Measurements from ENCODE around the gene ZBTB40. TPM values are rescaled to one million over a fixed set of nuclear protein-coding genes. Genes with fewer than 3 reads are reported as not detected.

Gene ZBTB40
- total RNA-seq, 1 donor from 2014 or later, result 13.0 TPM

DNA sequence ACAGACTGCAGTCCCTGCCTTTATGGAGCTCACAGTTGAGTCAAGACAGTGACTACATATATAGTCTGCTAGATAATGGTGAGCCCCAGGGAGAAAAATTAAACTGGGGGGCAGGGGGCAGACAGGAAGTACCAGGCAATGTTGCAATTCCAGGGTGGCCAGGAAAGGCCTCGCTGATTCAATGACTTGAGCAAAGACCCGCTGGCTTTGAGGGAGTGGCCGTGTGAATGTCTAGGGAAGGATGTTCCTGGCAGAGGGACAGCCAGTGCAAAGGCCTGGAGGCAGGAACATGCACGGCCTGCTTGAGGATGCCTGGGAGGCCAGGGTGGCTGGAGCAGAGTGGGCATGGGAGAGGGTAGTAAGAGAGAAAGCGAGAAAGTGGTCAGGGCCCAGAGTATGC is 88.7 kb downstream of the ZBTB40 start:
- no peak overlapping the region for H3K27ac ChIP-seq
- no peaks in the 10 kb centered on the region for H3K4me1 ChIP-seq
- no peak for DNase-seq (ENCODE audit: low spot score in 2 of 2)
- TF ChIP-seq, protein P1, sequence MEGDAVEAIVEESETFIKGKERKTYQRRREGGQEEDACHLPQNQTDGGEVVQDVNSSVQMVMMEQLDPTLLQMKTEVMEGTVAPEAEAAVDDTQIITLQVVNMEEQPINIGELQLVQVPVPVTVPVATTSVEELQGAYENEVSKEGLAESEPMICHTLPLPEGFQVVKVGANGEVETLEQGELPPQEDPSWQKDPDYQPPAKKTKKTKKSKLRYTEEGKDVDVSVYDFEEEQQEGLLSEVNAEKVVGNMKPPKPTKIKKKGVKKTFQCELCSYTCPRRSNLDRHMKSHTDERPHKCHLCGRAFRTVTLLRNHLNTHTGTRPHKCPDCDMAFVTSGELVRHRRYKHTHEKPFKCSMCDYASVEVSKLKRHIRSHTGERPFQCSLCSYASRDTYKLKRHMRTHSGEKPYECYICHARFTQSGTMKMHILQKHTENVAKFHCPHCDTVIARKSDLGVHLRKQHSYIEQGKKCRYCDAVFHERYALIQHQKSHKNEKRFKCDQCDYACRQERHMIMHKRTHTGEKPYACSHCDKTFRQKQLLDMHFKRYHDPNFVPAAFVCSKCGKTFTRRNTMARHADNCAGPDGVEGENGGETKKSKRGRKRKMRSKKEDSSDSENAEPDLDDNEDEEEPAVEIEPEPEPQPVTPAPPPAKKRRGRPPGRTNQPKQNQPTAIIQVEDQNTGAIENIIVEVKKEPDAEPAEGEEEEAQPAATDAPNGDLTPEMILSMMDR (IDR thresholded peaks at IDR 0.05), result no peak
- no peaks in the 10 kb centered on the region for H3K27me3 ChIP-seq
- H3K4me3 ChIP-seq, result no peak overlapping the region
- no peaks in the 10 kb centered on the region for H3K36me3 ChIP-seq
- intact Hi-C loops (cut with DNase I), result no loop called here
- no peaks in the 10 kb centered on the region for H3K9me3 ChIP-seq

DNA sequence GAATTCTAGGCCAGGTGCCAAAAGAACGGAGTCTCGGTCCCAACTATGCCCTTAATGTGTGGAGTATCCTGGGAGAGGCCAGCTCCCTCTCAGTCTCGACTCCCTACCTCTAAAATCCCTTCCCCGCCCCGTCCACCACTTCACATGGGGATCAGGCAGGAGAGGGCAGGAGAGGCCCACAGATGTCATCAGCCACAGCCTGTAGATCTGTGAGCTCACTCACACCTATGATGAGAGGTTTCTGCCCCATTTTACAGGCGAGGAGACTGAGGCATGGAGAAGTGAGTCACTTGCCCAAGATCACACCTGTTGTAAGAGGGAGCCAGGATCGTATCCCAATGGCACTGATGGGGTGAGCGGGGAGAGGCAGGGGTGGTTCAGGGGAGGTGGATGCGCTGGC is 91.2 kb downstream of the ZBTB40 start:
- no peak overlapping the region for H3K27ac ChIP-seq
- no peaks in the 10 kb centered on the region for H3K27me3 ChIP-seq
- no peaks in the 10 kb centered on the region for H3K4me1 ChIP-seq
- intact Hi-C loops (cut with DNase I), result no loop called here
- TF ChIP-seq, protein P1 (IDR thresholded peaks at IDR 0.05), result no peak
- H3K36me3 ChIP-seq, result no peaks in the 10 kb centered on the region
- no peak for DNase-seq (ENCODE audit: low spot score in 2 of 2)
- H3K9me3 ChIP-seq, result no peaks in the 10 kb centered on the region
- H3K4me3 ChIP-seq, result no peak overlapping the region

DNA sequence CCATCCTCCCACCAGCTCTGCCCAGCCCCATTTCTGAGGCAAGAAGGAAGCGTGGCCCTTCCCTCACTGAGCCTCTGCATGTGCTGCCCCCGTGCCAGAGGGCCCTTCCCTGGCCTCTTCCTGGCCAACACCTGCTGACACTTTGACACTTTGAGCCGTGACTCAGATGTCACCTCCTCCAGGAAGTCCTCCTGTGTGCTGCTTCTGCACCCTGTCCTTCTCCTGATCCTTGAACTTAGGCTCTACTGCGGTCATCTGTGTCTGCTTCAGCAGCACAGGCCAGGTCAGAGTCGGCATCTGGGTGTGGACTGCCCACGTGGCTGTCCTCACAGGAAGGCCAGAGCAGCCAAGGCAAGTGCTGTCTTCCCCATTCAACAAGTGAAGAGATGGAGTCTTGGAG is 92.0 kb downstream of the ZBTB40 start:
- H3K27ac ChIP-seq, result no peak overlapping the region
- H3K4me1 ChIP-seq, result no peaks in the 10 kb centered on the region
- H3K36me3 ChIP-seq, result no peaks in the 10 kb centered on the region
- no peak overlapping the region for H3K4me3 ChIP-seq
- H3K27me3 ChIP-seq, result no peaks in the 10 kb centered on the region
- no peak for DNase-seq (ENCODE audit: low spot score in 2 of 2)
- TF ChIP-seq, protein P1 (IDR thresholded peaks at IDR 0.05), result no peak
- no peaks in the 10 kb centered on the region for H3K9me3 ChIP-seq
- intact Hi-C loops (cut with DNase I), result no loop called here

DNA sequence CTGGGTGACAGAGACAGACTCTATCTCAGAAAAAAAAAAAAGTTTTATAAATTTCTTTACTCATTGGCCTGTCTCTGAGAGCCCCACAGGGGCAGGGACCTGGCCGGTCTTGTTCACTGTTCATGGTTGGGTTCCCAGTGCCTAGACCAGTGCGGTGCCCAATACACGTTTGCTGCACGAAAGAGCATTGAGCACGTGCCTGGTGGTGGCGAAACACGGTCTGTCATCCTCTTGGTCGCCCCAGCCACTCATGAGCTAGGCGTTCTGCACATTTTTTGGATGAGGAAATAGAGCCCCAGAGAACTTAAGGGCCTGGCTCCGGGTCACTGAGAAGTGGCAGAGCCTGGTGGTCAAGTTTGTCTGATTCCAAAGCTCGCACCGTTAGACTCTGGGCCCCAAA is 93.0 kb downstream of the ZBTB40 start:
- H3K36me3 ChIP-seq, result no peaks in the 10 kb centered on the region
- no peaks in the 10 kb centered on the region for H3K4me1 ChIP-seq
- H3K9me3 ChIP-seq, result no peaks in the 10 kb centered on the region
- TF ChIP-seq, protein P1 (IDR thresholded peaks at IDR 0.05), result no peak
- DNase-seq (ENCODE audit: low spot score in 2 of 2), result no peak
- no peaks in the 10 kb centered on the region for H3K27me3 ChIP-seq
- no peak overlapping the region for H3K4me3 ChIP-seq
- intact Hi-C loops (cut with DNase I), result no loop called here
- H3K27ac ChIP-seq, result no peak overlapping the region

DNA sequence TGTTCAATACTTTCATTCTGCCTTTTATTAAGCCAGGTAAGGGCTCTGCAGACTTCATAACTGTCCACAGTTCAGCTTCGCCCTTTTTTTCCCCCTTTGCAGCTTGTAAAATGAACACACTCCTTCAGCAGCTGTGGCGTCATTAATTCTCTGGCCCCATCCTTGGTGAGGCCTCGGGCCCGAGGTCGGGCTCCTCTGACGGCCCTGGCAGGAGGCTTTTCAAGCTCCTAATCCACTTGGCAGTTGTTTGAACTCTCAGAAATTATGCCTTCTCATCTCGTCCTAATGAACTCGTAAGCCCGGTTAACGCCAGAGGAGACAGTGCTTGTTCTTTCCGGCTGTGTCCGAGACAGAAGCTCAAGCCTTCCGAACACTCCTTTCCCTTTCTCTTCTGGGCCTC is 93.5 kb downstream of the ZBTB40 start:
- no peak overlapping the region for H3K4me3 ChIP-seq
- H3K4me1 ChIP-seq, result no peaks in the 10 kb centered on the region
- no peaks in the 10 kb centered on the region for H3K9me3 ChIP-seq
- intact Hi-C loops (cut with DNase I), result no loop called here
- H3K27ac ChIP-seq, result no peak overlapping the region
- DNase-seq (ENCODE audit: low spot score in 2 of 2), result no peak
- no peaks in the 10 kb centered on the region for H3K36me3 ChIP-seq
- TF ChIP-seq, protein P1 (IDR thresholded peaks at IDR 0.05), result no peak
- H3K27me3 ChIP-seq, result no peaks in the 10 kb centered on the region

DNA sequence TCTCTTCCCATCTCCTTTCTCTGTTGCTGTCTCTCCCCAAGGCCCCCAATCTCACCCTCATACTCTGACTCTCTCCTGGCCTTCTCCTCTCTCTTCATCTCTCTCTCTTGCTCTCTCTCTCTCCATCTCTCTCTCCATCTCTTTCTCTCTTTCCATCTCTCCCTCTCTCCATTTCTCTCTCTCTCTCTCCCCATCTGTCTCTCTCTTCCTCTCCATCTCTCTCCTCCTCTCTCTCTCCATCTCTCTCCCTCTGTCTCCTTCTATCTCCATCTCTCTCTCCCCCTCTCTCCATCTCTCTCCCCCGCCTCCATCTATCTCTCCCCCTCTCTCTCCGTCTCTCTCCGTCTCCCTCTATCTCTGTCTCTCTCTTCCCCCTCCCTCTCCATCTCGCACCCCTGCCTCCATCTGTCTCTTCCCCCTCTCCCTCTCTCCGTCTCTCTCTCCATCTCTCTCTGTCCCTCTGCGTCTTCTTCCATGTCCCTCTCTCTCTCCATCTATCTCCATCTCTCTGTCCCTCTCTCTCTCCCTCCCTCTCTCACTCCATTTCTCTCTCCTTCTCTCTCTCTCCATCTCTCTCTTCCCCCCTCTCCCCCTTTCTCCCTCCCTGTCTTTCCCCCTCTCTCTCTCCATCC is 95.7 kb downstream of the ZBTB40 start:
- Histone ChIP-seq H3K9me3 (no peaks in the 10 kb centered on the region), H3K4me1 (no peaks in the 10 kb centered on the region), H3K36me3 (no peaks in the 10 kb centered on the region), H3K4me3 (no peak overlapping the region), H3K27me3 (no peaks in the 10 kb centered on the region), H3K27ac (no peak overlapping the region)
- TF ChIP-seq, protein P1 (IDR thresholded peaks at IDR 0.05), result no peak
- intact Hi-C loops (cut with DNase I), result no loop called here
- no peak for DNase-seq (ENCODE audit: low spot score in 2 of 2)
